ENCODE data around the gene ALDH3B1.

The ALDH3B1 gene

GRCh38 chr11:68049509-68050370 is 39.6 kb downstream of the ALDH3B1 start:
- DNase-seq (ENCODE audit: low read depth) = no peak
- H3K4me3 ChIP-seq (ENCODE audit: control insufficient read depth, low read depth, low read length) = no peak overlapping the region
- TF ChIP-seq CTCF (IDR thresholded peaks at IDR 0.05; ENCODE audit: control insufficient read depth, insufficient read depth, low read depth, low read length, missing control alignments) = no peak

- DNase-seq (ENCODE audit: low read depth) = no peak
- no peak for TF ChIP-seq CTCF (IDR thresholded peaks at IDR 0.05; ENCODE audit: control insufficient read depth, insufficient read depth, low read depth, low read length, missing control alignments)
- no peak overlapping the region for H3K4me3 ChIP-seq (ENCODE audit: control insufficient read depth, low read depth, low read length)
Observed at GRCh38 chr11:68050371-68050841, 40.3 kb downstream of the ALDH3B1 start.

GRCh38 chr11:68051191-68052136 is 41.3 kb downstream of the ALDH3B1 start:
- TF ChIP-seq CTCF (IDR thresholded peaks at IDR 0.05; ENCODE audit: control insufficient read depth, insufficient read depth, low read depth, low read length, missing control alignments) = no peak
- no peak overlapping the region for H3K4me3 ChIP-seq (ENCODE audit: control insufficient read depth, low read depth, low read length)
- no peak for DNase-seq (ENCODE audit: low read depth)

GRCh38 chr11:68052137-68052873 is 42.2 kb downstream of the ALDH3B1 start:
- no peak overlapping the region for H3K4me3 ChIP-seq (ENCODE audit: control insufficient read depth, low read depth, low read length)
- DNase-seq (ENCODE audit: low read depth) = no peak
- no peak for TF ChIP-seq CTCF (IDR thresholded peaks at IDR 0.05; ENCODE audit: control insufficient read depth, insufficient read depth, low read depth, low read length, missing control alignments)

- no peak for DNase-seq (ENCODE audit: low read depth)
- H3K4me3 ChIP-seq (ENCODE audit: control insufficient read depth, low read depth, low read length) = no peak overlapping the region
- no peak for TF ChIP-seq CTCF (IDR thresholded peaks at IDR 0.05; ENCODE audit: control insufficient read depth, insufficient read depth, low read depth, low read length, missing control alignments)
Observed at GRCh38 chr11:68053117-68053516, 43.0 kb downstream of the ALDH3B1 start.
